HG03575 (cell line): ENCODE measurements around the gene CHN1.

ENCODE experiments used
- ATAC-seq: cut with Tn5 transposase; IDR thresholded peaks from one replicate; pipeline ENCODE4 v1.9.1; 2021; ENCODE audit not compliant: unreplicated experiment, insufficient number of reproducible peaks, low FRiP score; ENCODE audit errors: extremely low read depth

The CHN1 gene

GRCh38 chr2:174844295-174844708 lies 160.9 kb downstream of the CHN1 start:
- no peak for ATAC-seq

GRCh38 chr2:174842496-174842895 lies 162.7 kb downstream of the CHN1 start:
- no peak for ATAC-seq

- no peak for ATAC-seq
Observed at GRCh38 chr2:174841936-174842335, 163.2 kb downstream of the CHN1 start.

GRCh38 chr2:174841350-174841749 lies 163.8 kb downstream of the CHN1 start:
- no peak for ATAC-seq

- no peak for ATAC-seq
Observed at GRCh38 chr2:174840436-174840835, 164.7 kb downstream of the CHN1 start.

- no peak for ATAC-seq
Observed at GRCh38 chr2:174839662-174840061, 165.5 kb downstream of the CHN1 start.

- ATAC-seq, result no peak
Observed at GRCh38 chr2:174836995-174837390, 168.2 kb downstream of the CHN1 start.

GRCh38 chr2:174836377-174836994 lies 168.7 kb downstream of the CHN1 start:
- no peak for ATAC-seq

- ATAC-seq, result no peak
Observed at GRCh38 chr2:174835797-174836255, 169.4 kb downstream of the CHN1 start.

GRCh38 chr2:174833737-174834136 lies 171.4 kb downstream of the CHN1 start:
- ATAC-seq, result no peak

GRCh38 chr2:174830561-174830960 lies 174.6 kb downstream of the CHN1 start:
- ATAC-seq, result no peak

- ATAC-seq, result no peak
Observed at GRCh38 chr2:174829550-174829949, 175.6 kb downstream of the CHN1 start.

GRCh38 chr2:174827371-174828369 lies 177.5 kb downstream of the CHN1 start:
- no peak for ATAC-seq

- ATAC-seq, result no peak
Observed at GRCh38 chr2:174826051-174826450, 179.1 kb downstream of the CHN1 start.

- ATAC-seq, result no peak
Observed at GRCh38 chr2:174824068-174824467, 181.1 kb downstream of the CHN1 start.

GRCh38 chr2:174821628-174822027 lies 183.6 kb downstream of the CHN1 start:
- no peak for ATAC-seq

GRCh38 chr2:174820361-174820760 lies 184.8 kb downstream of the CHN1 start:
- ATAC-seq, result no peak

- no peak for ATAC-seq
Observed at GRCh38 chr2:174815526-174815925, 189.7 kb downstream of the CHN1 start.

- ATAC-seq, result no peak
Observed at GRCh38 chr2:174812037-174812436, 193.1 kb downstream of the CHN1 start.

GRCh38 chr2:174807931-174808330 lies 197.2 kb downstream of the CHN1 start:
- ATAC-seq, result no peak
